ENCODE results near the gene ZFAND2B. TPM values are rescaled to one million over a fixed set of nuclear protein-coding genes. Genes with fewer than 3 reads are reported as not detected.
A peak's percentile ranks its signal among the peaks of the same experiment; 100 is the strongest.

Gene ZFAND2B
- total RNA-seq, 1 experiment from 2014 or later = 19.5 TPM

DNA sequence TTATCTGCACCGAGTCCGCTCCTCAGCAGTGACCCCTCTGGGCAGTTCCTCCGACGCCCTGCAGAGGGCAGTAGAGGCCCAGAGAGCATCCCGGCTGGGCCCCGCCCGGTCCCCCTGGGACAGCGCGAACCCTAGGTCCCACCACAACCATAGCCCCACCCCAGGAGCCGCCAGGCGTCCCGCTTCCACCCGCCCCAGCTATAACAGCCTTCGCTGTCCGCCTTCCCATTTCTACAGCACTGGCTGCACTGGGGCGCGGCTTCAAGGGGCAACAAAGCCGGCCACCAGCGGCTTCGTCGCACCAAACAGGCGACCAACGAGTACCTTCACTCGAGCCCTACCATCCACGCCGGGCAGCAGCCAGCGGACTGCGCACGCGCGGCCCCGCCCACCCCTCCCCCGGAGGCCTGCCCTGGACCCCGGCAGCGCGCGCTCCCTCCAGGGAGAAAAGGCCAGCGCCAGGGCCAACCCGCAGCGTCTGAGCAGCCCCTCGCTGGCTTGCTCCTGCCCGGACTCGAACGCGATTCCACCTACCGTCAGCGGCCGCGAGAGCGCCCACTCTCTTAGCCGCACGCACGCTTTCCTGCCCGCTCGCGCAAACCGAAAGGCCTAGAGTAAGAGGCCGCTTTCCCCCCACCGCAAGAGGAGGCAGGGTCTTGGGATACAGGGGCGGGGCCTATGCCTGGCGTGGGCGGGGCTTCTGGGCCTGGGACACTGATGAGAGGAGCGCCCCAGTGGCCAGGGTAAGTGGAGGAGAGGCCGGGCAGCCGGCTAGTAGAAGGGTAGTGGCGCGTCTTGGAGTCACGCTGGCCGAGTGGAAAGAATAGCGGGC, 46.2 kb upstream of the ZFAND2B start, which contains the start of gene NHEJ1 (continued):
- TF ChIP-seq SP1 (CRISPR knock-in tag; conservative IDR thresholded peaks at IDR 0.05) = peak; percentile 89
- TF ChIP-seq, protein P1, sequence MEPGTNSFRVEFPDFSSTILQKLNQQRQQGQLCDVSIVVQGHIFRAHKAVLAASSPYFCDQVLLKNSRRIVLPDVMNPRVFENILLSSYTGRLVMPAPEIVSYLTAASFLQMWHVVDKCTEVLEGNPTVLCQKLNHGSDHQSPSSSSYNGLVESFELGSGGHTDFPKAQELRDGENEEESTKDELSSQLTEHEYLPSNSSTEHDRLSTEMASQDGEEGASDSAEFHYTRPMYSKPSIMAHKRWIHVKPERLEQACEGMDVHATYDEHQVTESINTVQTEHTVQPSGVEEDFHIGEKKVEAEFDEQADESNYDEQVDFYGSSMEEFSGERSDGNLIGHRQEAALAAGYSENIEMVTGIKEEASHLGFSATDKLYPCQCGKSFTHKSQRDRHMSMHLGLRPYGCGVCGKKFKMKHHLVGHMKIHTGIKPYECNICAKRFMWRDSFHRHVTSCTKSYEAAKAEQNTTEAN (CRISPR knock-in tag; IDR thresholded peaks at IDR 0.05) = 0 out of 2 replicates have a peak, but pooled peaks have one; percentile 39
- peak; percentile 77; the same call in 1 of the 2 replicates for TF ChIP-seq MYBL2 (CRISPR knock-in tag; IDR thresholded peaks at IDR 0.05)
- TF ChIP-seq GTF2I (CRISPR knock-in tag; conservative IDR thresholded peaks at IDR 0.05) = no peak
- no peak for TF ChIP-seq TP53 (CRISPR knock-in tag; IDR thresholded peaks at IDR 0.05)
- TF ChIP-seq, protein P2, sequence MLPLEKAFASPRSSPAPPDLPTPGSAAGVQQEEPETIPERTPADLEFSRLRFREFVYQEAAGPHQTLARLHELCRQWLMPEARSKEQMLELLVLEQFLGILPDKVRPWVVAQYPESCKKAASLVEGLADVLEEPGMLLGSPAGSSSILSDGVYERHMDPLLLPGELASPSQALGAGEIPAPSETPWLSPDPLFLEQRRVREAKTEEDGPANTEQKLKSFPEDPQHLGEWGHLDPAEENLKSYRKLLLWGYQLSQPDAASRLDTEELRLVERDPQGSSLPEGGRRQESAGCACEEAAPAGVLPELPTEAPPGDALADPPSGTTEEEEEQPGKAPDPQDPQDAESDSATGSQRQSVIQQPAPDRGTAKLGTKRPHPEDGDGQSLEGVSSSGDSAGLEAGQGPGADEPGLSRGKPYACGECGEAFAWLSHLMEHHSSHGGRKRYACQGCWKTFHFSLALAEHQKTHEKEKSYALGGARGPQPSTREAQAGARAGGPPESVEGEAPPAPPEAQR (CRISPR knock-in tag; IDR thresholded peaks at IDR 0.05) = no peak
- no peak for TF ChIP-seq NR1H2 (CRISPR knock-in tag; IDR thresholded peaks at IDR 0.05)
- TF ChIP-seq, protein P3, sequence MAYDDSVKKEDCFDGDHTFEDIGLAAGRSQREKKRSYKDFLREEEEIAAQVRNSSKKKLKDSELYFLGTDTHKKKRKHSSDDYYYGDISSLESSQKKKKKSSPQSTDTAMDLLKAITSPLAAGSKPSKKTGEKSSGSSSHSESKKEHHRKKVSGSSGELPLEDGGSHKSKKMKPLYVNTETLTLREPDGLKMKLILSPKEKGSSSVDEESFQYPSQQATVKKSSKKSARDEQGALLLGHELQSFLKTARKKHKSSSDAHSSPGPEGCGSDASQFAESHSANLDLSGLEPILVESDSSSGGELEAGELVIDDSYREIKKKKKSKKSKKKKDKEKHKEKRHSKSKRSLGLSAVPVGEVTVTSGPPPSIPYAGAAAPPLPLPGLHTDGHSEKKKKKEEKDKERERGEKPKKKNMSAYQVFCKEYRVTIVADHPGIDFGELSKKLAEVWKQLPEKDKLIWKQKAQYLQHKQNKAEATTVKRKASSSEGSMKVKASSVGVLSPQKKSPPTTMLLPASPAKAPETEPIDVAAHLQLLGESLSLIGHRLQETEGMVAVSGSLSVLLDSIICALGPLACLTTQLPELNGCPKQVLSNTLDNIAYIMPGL (CRISPR knock-in tag; IDR thresholded peaks at IDR 0.05) = 0 out of 2 replicates have a peak, but pooled peaks have one; percentile 27
- TF ChIP-seq, protein P4, sequence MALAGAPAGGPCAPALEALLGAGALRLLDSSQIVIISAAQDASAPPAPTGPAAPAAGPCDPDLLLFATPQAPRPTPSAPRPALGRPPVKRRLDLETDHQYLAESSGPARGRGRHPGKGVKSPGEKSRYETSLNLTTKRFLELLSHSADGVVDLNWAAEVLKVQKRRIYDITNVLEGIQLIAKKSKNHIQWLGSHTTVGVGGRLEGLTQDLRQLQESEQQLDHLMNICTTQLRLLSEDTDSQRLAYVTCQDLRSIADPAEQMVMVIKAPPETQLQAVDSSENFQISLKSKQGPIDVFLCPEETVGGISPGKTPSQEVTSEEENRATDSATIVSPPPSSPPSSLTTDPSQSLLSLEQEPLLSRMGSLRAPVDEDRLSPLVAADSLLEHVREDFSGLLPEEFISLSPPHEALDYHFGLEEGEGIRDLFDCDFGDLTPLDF (CRISPR knock-in tag; IDR thresholded peaks at IDR 0.05) = no peak
- peak; percentile 76 for TF ChIP-seq GABPB1 (CRISPR knock-in tag; IDR thresholded peaks at IDR 0.05)
- no peak for TF ChIP-seq RORB (CRISPR knock-in tag; IDR thresholded peaks at IDR 0.05)
- TF ChIP-seq FOXP1 (CRISPR knock-in tag; IDR thresholded peaks at IDR 0.05; ENCODE audit: borderline replicate concordance) = peak; percentile 84; the same call in 1 of the 2 replicates
- no peak for TF ChIP-seq CREM (CRISPR knock-in tag; IDR thresholded peaks at IDR 0.05)
- TF ChIP-seq ZNF317 (CRISPR knock-in tag; IDR thresholded peaks at IDR 0.05; ENCODE audit: borderline replicate concordance, low read depth) = no peak
- TF ChIP-seq FOXK1 (CRISPR knock-in tag; IDR thresholded peaks at IDR 0.05) = no peak
- no peak for TF ChIP-seq ZNF219 (CRISPR knock-in tag; IDR thresholded peaks at IDR 0.05; ENCODE audit: borderline replicate concordance)
- TF ChIP-seq FOXJ3 (CRISPR knock-in tag; IDR thresholded peaks at IDR 0.05; ENCODE audit: borderline replicate concordance) = no peak
- TF ChIP-seq ESRRA (CRISPR knock-in tag; IDR thresholded peaks at IDR 0.05; ENCODE audit: borderline replicate concordance) = 0 out of 2 replicates have a peak, but pooled peaks have one; percentile 32
- TF ChIP-seq, protein P5, sequence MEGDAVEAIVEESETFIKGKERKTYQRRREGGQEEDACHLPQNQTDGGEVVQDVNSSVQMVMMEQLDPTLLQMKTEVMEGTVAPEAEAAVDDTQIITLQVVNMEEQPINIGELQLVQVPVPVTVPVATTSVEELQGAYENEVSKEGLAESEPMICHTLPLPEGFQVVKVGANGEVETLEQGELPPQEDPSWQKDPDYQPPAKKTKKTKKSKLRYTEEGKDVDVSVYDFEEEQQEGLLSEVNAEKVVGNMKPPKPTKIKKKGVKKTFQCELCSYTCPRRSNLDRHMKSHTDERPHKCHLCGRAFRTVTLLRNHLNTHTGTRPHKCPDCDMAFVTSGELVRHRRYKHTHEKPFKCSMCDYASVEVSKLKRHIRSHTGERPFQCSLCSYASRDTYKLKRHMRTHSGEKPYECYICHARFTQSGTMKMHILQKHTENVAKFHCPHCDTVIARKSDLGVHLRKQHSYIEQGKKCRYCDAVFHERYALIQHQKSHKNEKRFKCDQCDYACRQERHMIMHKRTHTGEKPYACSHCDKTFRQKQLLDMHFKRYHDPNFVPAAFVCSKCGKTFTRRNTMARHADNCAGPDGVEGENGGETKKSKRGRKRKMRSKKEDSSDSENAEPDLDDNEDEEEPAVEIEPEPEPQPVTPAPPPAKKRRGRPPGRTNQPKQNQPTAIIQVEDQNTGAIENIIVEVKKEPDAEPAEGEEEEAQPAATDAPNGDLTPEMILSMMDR (IDR thresholded peaks at IDR 0.05) = peak; percentile 98
- no peak for TF ChIP-seq HMGA2 (CRISPR knock-in tag; IDR thresholded peaks at IDR 0.05)
- TF ChIP-seq, protein P6, sequence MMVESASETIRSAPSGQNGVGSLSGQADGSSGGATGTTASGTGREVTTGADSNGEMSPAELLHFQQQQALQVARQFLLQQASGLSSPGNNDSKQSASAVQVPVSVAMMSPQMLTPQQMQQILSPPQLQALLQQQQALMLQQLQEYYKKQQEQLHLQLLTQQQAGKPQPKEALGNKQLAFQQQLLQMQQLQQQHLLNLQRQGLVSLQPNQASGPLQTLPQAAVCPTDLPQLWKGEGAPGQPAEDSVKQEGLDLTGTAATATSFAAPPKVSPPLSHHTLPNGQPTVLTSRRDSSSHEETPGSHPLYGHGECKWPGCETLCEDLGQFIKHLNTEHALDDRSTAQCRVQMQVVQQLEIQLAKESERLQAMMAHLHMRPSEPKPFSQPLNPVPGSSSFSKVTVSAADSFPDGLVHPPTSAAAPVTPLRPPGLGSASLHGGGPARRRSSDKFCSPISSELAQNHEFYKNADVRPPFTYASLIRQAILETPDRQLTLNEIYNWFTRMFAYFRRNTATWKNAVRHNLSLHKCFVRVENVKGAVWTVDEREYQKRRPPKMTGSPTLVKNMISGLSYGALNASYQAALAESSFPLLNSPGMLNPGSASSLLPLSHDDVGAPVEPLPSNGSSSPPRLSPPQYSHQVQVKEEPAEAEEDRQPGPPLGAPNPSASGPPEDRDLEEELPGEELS (CRISPR knock-in tag; IDR thresholded peaks at IDR 0.05) = 0 out of 2 replicates have a peak, but pooled peaks have one; percentile 53
- TF ChIP-seq, protein P7, sequence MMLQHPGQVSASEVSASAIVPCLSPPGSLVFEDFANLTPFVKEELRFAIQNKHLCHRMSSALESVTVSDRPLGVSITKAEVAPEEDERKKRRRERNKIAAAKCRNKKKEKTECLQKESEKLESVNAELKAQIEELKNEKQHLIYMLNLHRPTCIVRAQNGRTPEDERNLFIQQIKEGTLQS (CRISPR knock-in tag; conservative IDR thresholded peaks at IDR 0.05) = no peak
- TF ChIP-seq, protein P8, sequence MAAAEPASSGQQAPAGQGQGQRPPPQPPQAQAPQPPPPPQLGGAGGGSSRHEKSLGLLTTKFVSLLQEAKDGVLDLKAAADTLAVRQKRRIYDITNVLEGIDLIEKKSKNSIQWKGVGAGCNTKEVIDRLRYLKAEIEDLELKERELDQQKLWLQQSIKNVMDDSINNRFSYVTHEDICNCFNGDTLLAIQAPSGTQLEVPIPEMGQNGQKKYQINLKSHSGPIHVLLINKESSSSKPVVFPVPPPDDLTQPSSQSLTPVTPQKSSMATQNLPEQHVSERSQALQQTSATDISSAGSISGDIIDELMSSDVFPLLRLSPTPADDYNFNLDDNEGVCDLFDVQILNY (CRISPR knock-in tag; IDR thresholded peaks at IDR 0.05) = peak; percentile 77; the same call in 1 of the 2 replicates
- no peak for TF ChIP-seq NFATC4 (CRISPR knock-in tag; IDR thresholded peaks at IDR 0.05)
- peak; percentile 81 for TF ChIP-seq ETV6 (CRISPR knock-in tag; IDR thresholded peaks at IDR 0.05)
- no peak for TF ChIP-seq EMX1 (CRISPR knock-in tag; IDR thresholded peaks at IDR 0.05)
- TF ChIP-seq ZNF416 (CRISPR knock-in tag; IDR thresholded peaks at IDR 0.05) = no peak
- TF ChIP-seq RELA (CRISPR knock-in tag; IDR thresholded peaks at IDR 0.05; ENCODE audit: borderline replicate concordance) = no peak
